ENCODE data around the gene TFEB. TPM values are rescaled to one million over a fixed set of nuclear protein-coding genes. Genes with fewer than 3 reads are reported as not detected.

TFEB gene
- total and polyA plus RNA-seq, 10 of the 15 experiments (the other 5 are each of a cell fraction or from before 2014, with no cell fraction given): 0.84 to 108 (median 60.8) TPM

- Histone ChIP-seq H3K9me3 (replicated peaks; ENCODE audit: control insufficient read depth, insufficient read depth, low read length) (no peaks in the 10 kb centered on the region), H4K20me1 (ENCODE audit: control insufficient read depth, insufficient read depth) (0 out of 2 replicates have a peak, but pooled peaks cover 3% of the 10 kb centered on the region), H3K27me3 (replicated peaks in 1 of 2; ENCODE audit: control insufficient read depth in 2 of 2, insufficient read depth in 2 of 2, low read length in 1 of 2) (no peaks in the 10 kb centered on the region), H3K27ac (ENCODE audit: control insufficient read depth, insufficient read depth) (no peak overlapping the region), H3K36me3 (ENCODE audit: control insufficient read depth in 2 of 2, insufficient read depth in 2 of 2, low read length in 1 of 2) (no peaks in the 10 kb centered on the region), H3K4me3 (no peak overlapping the region), H3K79me2 (ENCODE audit: control insufficient read depth, insufficient read depth, low read length) (no peaks in the 10 kb centered on the region), H3K4me2 (ENCODE audit: control insufficient read depth, insufficient read depth) (no peak overlapping the region), H3K9ac (ENCODE audit: control insufficient read depth, insufficient read depth, low read length) (no peak overlapping the region), H3K4me1 (ENCODE audit: control insufficient read depth, insufficient read depth, low read length) (no peaks in the 10 kb centered on the region), H2AFZ (ENCODE audit: control insufficient read depth, low read depth, low read length) (no peak overlapping the region)
- 23% methylated on average over 8 of the region's 8 CpGs for WGBS (ENCODE audit: insufficient coverage, insufficient replicate concordance, low lambda C conversion rate, missing lambda C conversion rate)
- ATAC-seq: no peak
- ChIA-PET RAD21 (ENCODE audit: unreplicated experiment) (interaction anchor here (4.0 kb wide), 1 partner anchor 76 kb away, joined by 23 read pairs; no protein-coding TSS in a partner anchor), CTCF (interaction anchor here (0.6 to 4.4 kb wide), 9 partner anchors 13 to 576 kb away, joined by 3 to 31 read pairs (median 3); no protein-coding TSS in a partner anchor), SMC1A (ENCODE audit: uncharacterized antibody, unreplicated experiment) (no interaction called here), POLR2A (no interaction called here)
- no peak for FAIRE-seq
- BruUV-seq (replicated peaks): no TSS peak
- no peak for DNase-seq (ENCODE audit: low read depth, low spot score)
- in situ Hi-C loops (cut with MboI) (no loop called here), intact Hi-C loops (cut with micrococcal nuclease; ENCODE audit: unreplicated experiment) (no loop called here)
- TF ChIP-seq CBX3 (IDR thresholded peaks at IDR 0.05; ENCODE audit: borderline replicate concordance, low read depth) (no peak), BRCA1 (IDR thresholded peaks at IDR 0.05; ENCODE audit: low read depth, low read length) (no peak), ZBTB40 (IDR thresholded peaks at IDR 0.05; ENCODE audit: borderline replicate concordance) (no peak), ZNF24 (IDR thresholded peaks at IDR 0.05) (no peak), KLF5 (IDR thresholded peaks at IDR 0.05; ENCODE audit: partially characterized antibody) (no peak), CHD2 (IDR thresholded peaks at IDR 0.05; ENCODE audit: borderline replicate concordance, low read depth, low read length) (no peak), ASH2L (IDR thresholded peaks at IDR 0.05; ENCODE audit: borderline replicate concordance, low read depth) (no peak), IKZF1 (conservative IDR thresholded peaks at IDR 0.05) (no peak), HDAC6 (IDR thresholded peaks at IDR 0.05; ENCODE audit: unreplicated experiment) (no peak), E2F8 (IDR thresholded peaks at IDR 0.05; ENCODE audit: low read depth, partially characterized antibody) (no peak), ZBED1 (IDR thresholded peaks at IDR 0.05; ENCODE audit: borderline replicate concordance) (no peak), FOXM1 (IDR thresholded peaks at IDR 0.05; ENCODE audit: low read depth, low read length) (no peak), JUND (IDR thresholded peaks at IDR 0.05; ENCODE audit: low read depth, low read length) (no peak), NRF1 (conservative IDR thresholded peaks at IDR 0.05; ENCODE audit: low read depth, low read length) (no peak), STAT1 (conservative IDR thresholded peaks at IDR 0.05) (no peak), PAX5 (IDR thresholded peaks at IDR 0.05; ENCODE audit: borderline replicate concordance, low read depth, low read length) (no peak), PAX8 (IDR thresholded peaks at IDR 0.05) (no peak)
These were observed 56.8 kb downstream of the TFEB start for GRCh38 chr6:41678511-41679084.

Measured in GM12878 (cell line).